Natural killer cell (primary cell): ENCODE measurements around the gene PRDX6. TPM values are rescaled to one million over a fixed set of nuclear protein-coding genes. Genes with fewer than 3 reads are reported as not detected.

Experiments used
- ATAC-seq, 3 donors: fragments of 150-1000 bp in 2 of 3; fragments of 200-7000 bp in 1 of 3; cut with Tn5 transposase; 1 replicate in 1 of 3; 2 replicates in 2 of 3; pipeline ENCODE4 v1.10.0; 2021; ENCODE audit warnings: mild to moderate bottlenecking in 2 of 3, moderate library complexity in 2 of 3
- DNase-seq, 2 donors: peaks; one replicate each; pipeline versions ENCODE4 v3.0.0 to v3.0.0-alpha.2; 2013 to 2021; ENCODE audit warnings: mixed read lengths in 1 of 2
- H3K27ac ChIP-seq: one replicate; pipeline ENCODE4 v1.5.1; 2013; ENCODE audit warnings: mild to moderate bottlenecking, low read length
- H3K27me3 ChIP-seq: one replicate; pipeline ENCODE4 v1.6.1; 2013; ENCODE audit warnings: low read length; ENCODE audit not compliant: control insufficient read depth, insufficient read depth
- H3K36me3 ChIP-seq: one replicate; pipeline ENCODE4 v1.6.1; 2013; ENCODE audit warnings: low read length; ENCODE audit not compliant: control insufficient read depth, insufficient read depth
- H3K4me1 ChIP-seq: one replicate; pipeline ENCODE4 v1.6.1; 2013; ENCODE audit warnings: low read length; ENCODE audit not compliant: control insufficient read depth, insufficient read depth
- H3K4me3 ChIP-seq: one replicate; pipeline ENCODE4 v1.5.1; 2013; ENCODE audit warnings: low read length
- H3K9me3 ChIP-seq: one replicate; pipeline ENCODE4 v1.6.1; 2013; ENCODE audit warnings: low read length; ENCODE audit not compliant: control insufficient read depth, insufficient read depth
- H3K27ac Mint-ChIP-seq, 2 donors: one replicate each; pipeline ENCODE4 v1.8.0; 2022; ENCODE audit warnings: mild to moderate bottlenecking in 2 of 2, mixed read lengths in 2 of 2, moderate library complexity in 1 of 2
- H3K27me3 Mint-ChIP-seq, 2 donors: one replicate each; pipeline ENCODE4 v1.8.0; 2022; ENCODE audit warnings: low read depth in 2 of 2, mixed read lengths in 2 of 2
- H3K36me3 Mint-ChIP-seq: one replicate; pipeline ENCODE4 v1.8.0; 2022; ENCODE audit warnings: mixed read lengths
- H3K4me1 Mint-ChIP-seq, 2 donors: one replicate each; pipeline ENCODE4 v1.8.0; 2022; ENCODE audit warnings: mixed read lengths in 2 of 2
- H3K4me3 Mint-ChIP-seq: one replicate; pipeline ENCODE4 v1.8.0; 2022; ENCODE audit warnings: mild to moderate bottlenecking, moderate library complexity, mixed read lengths
- H3K9me3 Mint-ChIP-seq, 2 donors: one replicate each; pipeline ENCODE4 v1.8.0; 2022; ENCODE audit warnings: mixed read lengths in 2 of 2
- CTCF ChIP-seq: fragments of 200-600 bp; IDR thresholded peaks from one replicate; pipeline ENCODE4 v1.8.0; 2022; ENCODE audit warnings: antibody characterized with exemption
- WGBS: methylation state at CpG from one replicate; pipeline ENCODE4 v1.1.7; 2013; ENCODE audit warnings: missing lambda C conversion rate; ENCODE audit not compliant: insufficient coverage; 5-methylcytosine and 5-hydroxymethylcytosine counted together
- intact Hi-C: fragments of 100-400 bp; cut with micrococcal nuclease; formaldehyde crosslinking; loops from one replicate; pipeline ENCODE4 v1.14.2; 2022
- total RNA-seq, 4 donors: library from RNA; stranded (reverse); fragments of 120-200 nt in 1 of 4; gene quantifications; one replicate each; pipeline versions ENCODE4 v1.2.3 to v1.2.4, GENCODE V29; 2013 to 2022

PRDX6 gene
- total RNA-seq, 3 donors from 2014 or later (not counting 1 experiment from before 2014, with no cell fraction given) = 95.2 to 99.9 (median 99.9) TPM

GRCh38 chr1:173529106-173529505, 52.0 kb downstream of the PRDX6 start:
- Histone ChIP-seq H3K36me3 (no peaks in the 10 kb centered on the region), H3K4me1 (no peaks in the 10 kb centered on the region), H3K4me3 (no peak overlapping the region), H3K27ac (no peak overlapping the region), H3K9me3 (no peaks in the 10 kb centered on the region), H3K27me3 (no peaks in the 10 kb centered on the region)
- intact Hi-C loops = no loop called here
- H3K4me3 Mint-ChIP-seq = no peak overlapping the region
- TF ChIP-seq CTCF = no peak
- H3K4me1 Mint-ChIP-seq = peaks cover 8 to 9% of the 10 kb centered on the region in 2 donors
- H3K9me3 Mint-ChIP-seq = no peaks in the 10 kb centered on the region
- H3K36me3 Mint-ChIP-seq = no peaks in the 10 kb centered on the region
- no peak overlapping the region for H3K27ac Mint-ChIP-seq
- peaks cover 0 to 5% of the 10 kb centered on the region in 2 donors for H3K27me3 Mint-ChIP-seq
- no peak for ATAC-seq
- DNase-seq = no peak
- WGBS = no CpG with 5 or more reads among the region's 4 CpGs

- Mint-ChIP-seq H3K4me1 (peaks cover 8 to 9% of the 10 kb centered on the region in 2 donors), H3K36me3 (no peaks in the 10 kb centered on the region), H3K27ac (no peak overlapping the region), H3K4me3 (no peak overlapping the region), H3K9me3 (no peaks in the 10 kb centered on the region), H3K27me3 (peaks cover 0 to 5% of the 10 kb centered on the region in 2 donors)
- no peaks in the 10 kb centered on the region for H3K36me3 ChIP-seq
- no peaks in the 10 kb centered on the region for H3K9me3 ChIP-seq
- H3K4me1 ChIP-seq = no peaks in the 10 kb centered on the region
- ATAC-seq = no peak
- no peak for TF ChIP-seq CTCF
- H3K27me3 ChIP-seq = no peaks in the 10 kb centered on the region
- H3K27ac ChIP-seq = no peak overlapping the region
- DNase-seq = no peak
- H3K4me3 ChIP-seq = no peak overlapping the region
- intact Hi-C loops = no loop called here
- WGBS = 89% methylated on average over 4 of the region's 4 CpGs
Measured at GRCh38 chr1:173530795-173531693, 53.9 kb downstream of the PRDX6 start.

GRCh38 chr1:173532237-173532636, 55.1 kb downstream of the PRDX6 start:
- Mint-ChIP-seq H3K9me3 (no peaks in the 10 kb centered on the region), H3K4me3 (peak overlapping the region; percentile 30), H3K36me3 (no peaks in the 10 kb centered on the region), H3K4me1 (peaks cover 8 to 9% of the 10 kb centered on the region in 2 donors), H3K27ac (no peak overlapping the region), H3K27me3 (peaks cover 0 to 5% of the 10 kb centered on the region in 2 donors)
- no peaks in the 10 kb centered on the region for H3K27me3 ChIP-seq
- no peaks in the 10 kb centered on the region for H3K9me3 ChIP-seq
- DNase-seq = peak in 1 of 2 donors; percentile 15
- no peak for TF ChIP-seq CTCF
- no peaks in the 10 kb centered on the region for H3K36me3 ChIP-seq
- intact Hi-C loops = no loop called here
- no peak overlapping the region for H3K27ac ChIP-seq
- no peak for ATAC-seq
- H3K4me1 ChIP-seq = no peaks in the 10 kb centered on the region
- no peak overlapping the region for H3K4me3 ChIP-seq
